GM12878 (cell line): ENCODE results near the gene METTL1. TPM values are rescaled to one million over a fixed set of nuclear protein-coding genes. Genes with fewer than 3 reads are reported as not detected.

Experiments
- ATAC-seq: fragments of 200-7000 bp; cut with Tn5 transposase; 3 replicates; pipeline ENCODE4 v1.9.1; 2020; ENCODE audit warnings: mild to moderate bottlenecking, moderate library complexity
- BruUV-seq: library from RNA; stranded (reverse); fragments of 400-500 nt; replicated peaks from 2 replicates; lab custom pipeline; 2021; lab: Mats Ljungman, UMichigan
- CTCF ChIA-PET: fragments of 300-600 bp; sonication (Branson Sonifier 250); formaldehyde crosslinking; extraction: SDS; loops from one replicate; lab custom pipeline; 2021; ENCODE audit warnings: inconsistent platforms; lab: Yijun Ruan, JAX
- POLR2A ChIA-PET: fragments of 350-600 bp; formaldehyde crosslinking; extraction: SDS; loops from one replicate; lab custom pipeline; 2021; ENCODE audit warnings: inconsistent platforms; lab: Charles Lee
- RAD21 ChIA-PET: fragments of 300-600 bp; sonication (Branson Sonifier 250); formaldehyde crosslinking; loops from one replicate; lab custom pipeline; 2023; ENCODE audit warnings: antibody characterized with exemption; ENCODE audit not compliant: unreplicated experiment; lab: Charles Lee
- SMC1A ChIA-PET: fragments of 300-600 bp; sonication (Branson Sonifier 250); formaldehyde crosslinking; loops from one replicate; lab custom pipeline; 2023; ENCODE audit not compliant: unreplicated experiment, uncharacterized antibody; lab: Charles Lee
- DNase-seq: peaks from one replicate; pipeline ENCODE4 v3.0.0-alpha.2; 2011; ENCODE audit warnings: low read depth, low spot score
- FAIRE-seq: peaks from 3 replicates; lab custom pipeline; 2011; peaks lifted over from hg19 to GRCh38; lab: Jason Lieb, UNC
- H2AFZ ChIP-seq: 2 replicates; pipeline ENCODE4 v1.6.0; 2011; ENCODE audit warnings: low read depth, low read length, control low read depth; ENCODE audit not compliant: control insufficient read depth
- H3K27ac ChIP-seq: 2 replicates; pipeline ENCODE4 v1.5.1; 2011; ENCODE audit warnings: control low read depth; ENCODE audit not compliant: control insufficient read depth, insufficient read depth
- H3K27me3 ChIP-seq, 2 experiments: replicated peaks in 1 of 2; 2 replicates each; pipeline versions ENCODE4 v1.6.0 to v1.6.1; 2011; ENCODE audit warnings: low read length in 1 of 2; ENCODE audit not compliant: control insufficient read depth in 2 of 2, insufficient read depth in 2 of 2
- H3K36me3 ChIP-seq, 2 experiments: 2 replicates each; pipeline ENCODE4 v1.5.1; 2011; ENCODE audit warnings: low read length in 1 of 2; ENCODE audit not compliant: control insufficient read depth in 2 of 2, insufficient read depth in 2 of 2
- H3K4me1 ChIP-seq: 2 replicates; pipeline ENCODE4 v1.6.1; 2011; ENCODE audit warnings: mild to moderate bottlenecking, low read length, moderate library complexity, mixed read lengths; ENCODE audit not compliant: control insufficient read depth, insufficient read depth
- H3K4me2 ChIP-seq: 2 replicates; pipeline ENCODE4 v1.6.0; 2011; ENCODE audit warnings: control low read depth; ENCODE audit not compliant: control insufficient read depth, insufficient read depth
- H3K4me3 ChIP-seq: fragments of 200-600 bp; sonication (generic); 2 replicates; pipeline ENCODE4 v1.5.1; 2016
- H3K79me2 ChIP-seq: 2 replicates; pipeline ENCODE4 v1.6.0; 2011; ENCODE audit warnings: low read length; ENCODE audit not compliant: control insufficient read depth, insufficient read depth
- H3K9ac ChIP-seq: 2 replicates; pipeline ENCODE4 v1.8.0; 2011; ENCODE audit warnings: low read length, control low read depth, mixed read lengths; ENCODE audit not compliant: control insufficient read depth, insufficient read depth
- H3K9me3 ChIP-seq: replicated peaks from 3 replicates; pipeline ENCODE4 v1.5.1; 2011; ENCODE audit warnings: mild to moderate bottlenecking, low read length; ENCODE audit not compliant: control insufficient read depth, insufficient read depth
- H4K20me1 ChIP-seq: 2 replicates; pipeline ENCODE4 v1.6.0; 2011; ENCODE audit not compliant: control insufficient read depth, insufficient read depth
- ATF7 ChIP-seq: fragments of 450-650 bp; IDR thresholded peaks from 2 replicates; pipeline ENCODE4 v1.6.1; 2016; ENCODE audit warnings: low read depth, mild to moderate bottlenecking
- BACH1 ChIP-seq: fragments of 450-650 bp; IDR thresholded peaks from 2 replicates; pipeline ENCODE4 v1.6.1; 2017; ENCODE audit warnings: mild to moderate bottlenecking, borderline replicate concordance
- BCL11A ChIP-seq: IDR thresholded peaks from 2 replicates; pipeline ENCODE4 v1.6.1; 2011; ENCODE audit warnings: low read depth, low read length
- CBFB ChIP-seq: IDR thresholded peaks from 2 replicates; pipeline ENCODE4 v1.6.1; 2016; ENCODE audit warnings: antibody characterized with exemption, low read depth
- CHD1 ChIP-seq: IDR thresholded peaks from 2 replicates; pipeline ENCODE4 v1.6.1; 2012; ENCODE audit warnings: low read depth, low read length, improper control_type of control experiment
- E2F4 ChIP-seq: IDR thresholded peaks from 2 replicates; pipeline ENCODE4 v1.6.1; 2012; ENCODE audit warnings: low read depth, low read length, improper control_type of control experiment
- FOXM1 ChIP-seq: IDR thresholded peaks from 2 replicates; pipeline ENCODE4 v1.6.1; 2012; ENCODE audit warnings: low read depth, mild to moderate bottlenecking, inconsistent platforms, low read length, moderate library complexity
- HDAC2 ChIP-seq: fragments of 200-600 bp; sonication (generic); IDR thresholded peaks from 2 replicates; pipeline ENCODE4 v1.6.1; 2017
- IRF3 ChIP-seq: fragments of 450-650 bp; IDR thresholded peaks from 2 replicates; pipeline ENCODE4 v1.6.1; 2014; ENCODE audit warnings: mild to moderate bottlenecking
- MEF2B ChIP-seq: fragments of 450-650 bp; IDR thresholded peaks from 2 replicates; pipeline ENCODE4 v1.6.1; 2018; ENCODE audit warnings: mild to moderate bottlenecking, moderate library complexity; ENCODE audit not compliant: partially characterized antibody, poor library complexity, severe bottlenecking
- NFXL1 ChIP-seq: fragments of 450-650 bp; IDR thresholded peaks from 2 replicates; pipeline ENCODE4 v1.6.1; 2017; ENCODE audit warnings: antibody characterized with exemption, mild to moderate bottlenecking, borderline replicate concordance
- PKNOX1 ChIP-seq: fragments of 450-650 bp; IDR thresholded peaks from 2 replicates; pipeline ENCODE4 v1.6.1; 2016; ENCODE audit warnings: mild to moderate bottlenecking
- POLR2A ChIP-seq: IDR thresholded peaks from 2 replicates; pipeline ENCODE4 v1.6.1; 2011; ENCODE audit warnings: low read depth, mild to moderate bottlenecking, low read length
- RUNX3 ChIP-seq: IDR thresholded peaks from 2 replicates; pipeline ENCODE4 v1.6.1; 2012; ENCODE audit warnings: low read length, inconsistent platforms
- SREBF1 ChIP-seq: IDR thresholded peaks from 2 replicates; pipeline ENCODE4 v1.6.1; 2012; ENCODE audit warnings: mild to moderate bottlenecking, low read length
- SREBF2 ChIP-seq: IDR thresholded peaks from 2 replicates; pipeline ENCODE4 v1.6.1; 2012; ENCODE audit warnings: mild to moderate bottlenecking, low read length
- WGBS: methylation state at CpG from one replicate; pipeline ENCODE4 v1.1.6; 2016; ENCODE audit warnings: low lambda C conversion rate; ENCODE audit not compliant: insufficient replicate concordance, insufficient coverage; ENCODE audit errors: missing lambda C conversion rate; 5-methylcytosine and 5-hydroxymethylcytosine counted together
- in situ Hi-C: fragments of 300-500 bp; cut with MboI; formaldehyde crosslinking; loops from 9 replicates; pipeline ENCODE4 v1.14.3; 2018; ENCODE audit warnings: mixed read lengths
- intact Hi-C: fragments of 100-400 bp; cut with micrococcal nuclease; formaldehyde crosslinking; loops from one replicate; pipeline ENCODE4 v1.14.2; 2022; ENCODE audit not compliant: unreplicated experiment
- polyA plus RNA-seq, 11 experiments: library from polyadenylated mRNA; depleted of rRNA in 4 of 11; unstranded in 6 of 11; stranded (reverse) in 5 of 11; fragments of >200 nt; fragmentation: Nextera tagmentation in 4 of 11; fragmentation: Illumina TruSeq in 1 of 11; extraction: Ambion mirVana in 4 of 11; extraction: Trizol in 1 of 11; gene quantifications; 1 replicate in 1 of 11; 2 replicates in 10 of 11; pipeline versions ENCODE4 v1.2.1 to v1.2.3, GENCODE V29; 2011 to 2016; ENCODE audit warnings: inconsistent platforms in 2 of 11, missing spikeins in 2 of 11, low read depth in 1 of 11
- total RNA-seq, 4 experiments: library from RNA; depleted of rRNA in 3 of 4; stranded (reverse); fragments of >200 nt in 3 of 4; fragmentation: Illumina TruSeq in 1 of 4; extraction: Trizol in 1 of 4; gene quantifications; 2 replicates each; pipeline versions ENCODE4 v1.2.1 to v1.2.3, GENCODE V29; 2013 to 2021

Gene METTL1
- total and polyA plus RNA-seq, 10 of the 15 experiments (the other 5 are each of a cell fraction or from before 2014, with no cell fraction given), result 11.3 to 44.3 (median 30.6) TPM

- Histone ChIP-seq H3K79me2 (no peaks in the 10 kb centered on the region), H3K27ac (no peak overlapping the region), H3K9me3 (no peaks in the 10 kb centered on the region), H3K27me3 (no peaks in the 10 kb centered on the region), H2AFZ (no peak overlapping the region), H3K9ac (no peak overlapping the region), H3K4me2 (no peak overlapping the region), H4K20me1 (no peaks in the 10 kb centered on the region), H3K4me3 (no peak overlapping the region), H3K4me1 (no peaks in the 10 kb centered on the region), H3K36me3 (peaks cover 6 to 28% of the 10 kb centered on the region in 2 experiments)
- WGBS, result 94% methylated on average over 1 of the region's 1 CpG
- intact Hi-C loops, result no loop called here
- ChIA-PET POLR2A (interaction anchor here (1.1 kb wide), 1 partner anchor 39 kb away, joined by 3 read pairs; no protein-coding TSS in a partner anchor), SMC1A (interaction anchor here (1.7 kb wide), 1 partner anchor 11 kb away, joined by 7 read pairs; no protein-coding TSS in a partner anchor), RAD21 (no interaction called here), CTCF (interaction anchor here (0.6 to 9.5 kb wide), 6 partner anchors 10 to 224 kb away, joined by 3 to 87 read pairs (median 4); no protein-coding TSS in a partner anchor)
- DNase-seq (no peak), ATAC-seq (no peak), FAIRE-seq (no peak)
- TF ChIP-seq PKNOX1 (no peak), HDAC2 (no peak), MEF2B (no peak), POLR2A (no peak), IRF3 (no peak), BACH1 (no peak), E2F4 (no peak), ATF7 (no peak), NFXL1 (no peak), FOXM1 (no peak), CHD1 (no peak), BCL11A (no peak), SREBF1 (no peak), CBFB (no peak), SREBF2 (no peak), RUNX3 (no peak)
- in situ Hi-C loops, result no loop called here
- no TSS peak for BruUV-seq
Measured at GRCh38 chr12:57797933-57798332, 26.0 kb upstream of the METTL1 start.
